GM12872 (cell line): ENCODE results near the gene TEX54.

ENCODE experiments used
- CTCF ChIP-seq: IDR thresholded peaks from 3 replicates; pipeline ENCODE4 v1.5.1; 2011; ENCODE audit warnings: low read depth, mild to moderate bottlenecking, low read length, moderate library complexity; ENCODE audit not compliant: insufficient read depth

The TEX54 gene

GRCh38 chr11:62823677-62824076 is 9.0 kb downstream of the TEX54 start:
- no peak for TF ChIP-seq CTCF

- TF ChIP-seq CTCF = no peak
Measured at GRCh38 chr11:62817129-62817528, 15.5 kb downstream of the TEX54 start.

GRCh38 chr11:62816557-62816956 is 16.1 kb downstream of the TEX54 start:
- no peak for TF ChIP-seq CTCF

GRCh38 chr11:62811659-62812058 is 21.0 kb downstream of the TEX54 start:
- no peak for TF ChIP-seq CTCF

- no peak for TF ChIP-seq CTCF
Measured at GRCh38 chr11:62810748-62811147, 21.9 kb downstream of the TEX54 start.

GRCh38 chr11:62806611-62807121 is 26.0 kb downstream of the TEX54 start:
- no peak for TF ChIP-seq CTCF

- no peak for TF ChIP-seq CTCF
Measured at GRCh38 chr11:62805961-62806441, 26.6 kb downstream of the TEX54 start.
